Uterus (tissue), 4 donors: ENCODE measurements around the gene MLEC. TPM values are rescaled to one million over a fixed set of nuclear protein-coding genes. Genes with fewer than 3 reads are reported as not detected.
"Not testable (repeated sequence)": the region's sequence is repeated elsewhere in the genome, so short reads cannot be mapped to it uniquely, and the experiment has no call there.

Experiments used
- DNase-seq, 2 donors: peaks; one replicate each; pipeline ENCODE4 v3.0.0-alpha.2; 2019 to 2020
- H3K27ac ChIP-seq, 2 donors: fragments of 200-600 bp; sonication (generic); 1 replicate in 1 of 2; 2 replicates in 1 of 2; pipeline ENCODE4 v1.5.1; 2016 to 2018
- H3K27me3 ChIP-seq, 2 donors: fragments of 200-600 bp; sonication (generic); one replicate each; pipeline ENCODE4 v1.5.1; 2018 to 2019; ENCODE audit warnings: control low read depth in 1 of 2
- H3K36me3 ChIP-seq, 2 donors: fragments of 200-600 bp; sonication (generic); one replicate each; pipeline ENCODE4 v1.5.1; 2019; ENCODE audit warnings: control low read depth in 1 of 2
- H3K4me1 ChIP-seq, 2 donors: fragments of 200-600 bp; sonication (generic); one replicate each; pipeline ENCODE4 v1.5.1; 2018 to 2019; ENCODE audit warnings: control low read depth in 1 of 2
- H3K4me3 ChIP-seq, 2 donors: fragments of 200-600 bp; sonication (generic); 1 replicate in 1 of 2; 2 replicates in 1 of 2; pipeline ENCODE4 v1.5.1; 2018 to 2019; ENCODE audit warnings: mild to moderate bottlenecking in 1 of 2
- H3K9me3 ChIP-seq, 2 donors: fragments of 200-600 bp; sonication (generic); one replicate each; pipeline ENCODE4 v1.5.1; 2019; ENCODE audit warnings: control low read depth in 1 of 2
- POLR2A ChIP-seq, 2 donors: fragments of 450-650 bp; IDR thresholded peaks; one replicate each; pipeline ENCODE4 v1.6.1; 2016; ENCODE audit warnings: antibody characterized with exemption in 2 of 2, mild to moderate bottlenecking in 1 of 2, moderate library complexity in 1 of 2
- intact Hi-C: fragments of 100-400 bp; cut with DNase I; formaldehyde crosslinking; loops from one replicate; pipeline ENCODE4 v1.15.1; 2023; ENCODE audit warnings: low total_unique reads
- total RNA-seq, 4 donors: library from RNA; depleted of rRNA in 3 of 4; stranded (reverse); fragments of >200 nt in 3 of 4; gene quantifications; one replicate each; pipeline versions ENCODE4 v1.1.0 to v1.2.4, GENCODE V29; 2014 to 2023
- TF ChIP-seq, protein P1 (sequence below), 4 experiments: fragments of 200-600 bp in 2 of 4; fragments of 450-650 bp in 2 of 4; sonication (generic) in 2 of 4; IDR thresholded peaks; one replicate each; pipeline ENCODE4 v1.5.1; 2016 to 2019; ENCODE audit warnings: antibody characterized with exemption in 4 of 4, mild to moderate bottlenecking in 2 of 4, moderate library complexity in 1 of 4
- donor health status: DM: yes; HTN: yes; CAD: no.

Gene MLEC
- total RNA-seq, 4 donors from 2014 or later, result 15.6 to 108 (median 53.5) TPM

DNA sequence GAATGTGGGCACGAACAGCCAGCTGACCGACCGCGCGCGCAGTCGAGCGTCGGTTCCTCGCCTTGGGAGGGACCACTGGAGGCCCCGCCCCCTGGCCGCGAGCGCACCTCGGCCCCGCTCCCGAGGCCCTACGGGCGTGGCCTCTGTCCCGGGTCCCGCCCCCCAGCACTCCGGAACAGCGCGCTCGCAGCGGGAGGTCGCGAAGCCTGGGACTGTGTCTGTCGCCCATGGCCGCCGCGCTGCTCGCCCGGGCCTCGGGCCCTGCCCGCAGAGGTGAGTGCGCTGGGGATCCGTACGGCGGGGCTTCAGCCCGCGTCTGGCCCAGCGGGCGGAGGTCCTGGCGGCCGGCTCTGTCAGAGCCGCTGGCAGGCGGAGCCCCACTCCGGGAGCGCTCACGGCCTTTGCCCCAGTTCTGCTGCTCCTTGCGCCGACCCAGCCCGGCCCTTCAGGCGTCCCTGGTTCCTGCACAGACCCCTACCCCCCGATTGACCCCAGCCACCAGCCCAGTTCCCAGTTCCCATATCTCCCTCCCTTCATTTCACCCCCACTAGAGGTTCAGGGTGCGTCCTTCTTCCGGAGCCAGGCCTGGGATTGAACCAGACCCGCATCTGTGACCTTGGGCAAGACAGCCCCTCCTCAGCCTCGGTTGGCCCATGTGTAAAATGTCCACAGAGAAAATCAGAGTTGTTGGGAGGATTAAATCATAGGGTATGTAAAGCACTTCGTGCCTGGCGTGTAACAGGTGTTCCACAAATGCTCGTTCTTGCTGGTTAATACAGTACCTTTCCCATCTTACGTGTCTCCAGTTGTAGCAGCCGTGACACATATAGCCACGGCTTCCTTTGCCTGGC, 38.9 kb downstream of the MLEC start, which contains the start of gene ACADS:
Gene ACADS, plus strand, starts transcription at position 168 of the 851 bp plus-strand sequence. Its CDS starts 60 bp downstream, at position 228.
- no peaks in the 10 kb centered on the region for H3K4me1 ChIP-seq
- H3K9me3 ChIP-seq, result no peaks in the 10 kb centered on the region
- peak within 1 kb of the TSS; percentile 51 to 80 for H3K27ac ChIP-seq
- H3K4me3 ChIP-seq, result peak within 1 kb of the TSS; percentile 34 to 59
- intact Hi-C loops, result no loop called here
- peak; percentile 87 to 90 for DNase-seq
- no peaks in the 10 kb centered on the region for H3K27me3 ChIP-seq
- TF ChIP-seq, protein P1, sequence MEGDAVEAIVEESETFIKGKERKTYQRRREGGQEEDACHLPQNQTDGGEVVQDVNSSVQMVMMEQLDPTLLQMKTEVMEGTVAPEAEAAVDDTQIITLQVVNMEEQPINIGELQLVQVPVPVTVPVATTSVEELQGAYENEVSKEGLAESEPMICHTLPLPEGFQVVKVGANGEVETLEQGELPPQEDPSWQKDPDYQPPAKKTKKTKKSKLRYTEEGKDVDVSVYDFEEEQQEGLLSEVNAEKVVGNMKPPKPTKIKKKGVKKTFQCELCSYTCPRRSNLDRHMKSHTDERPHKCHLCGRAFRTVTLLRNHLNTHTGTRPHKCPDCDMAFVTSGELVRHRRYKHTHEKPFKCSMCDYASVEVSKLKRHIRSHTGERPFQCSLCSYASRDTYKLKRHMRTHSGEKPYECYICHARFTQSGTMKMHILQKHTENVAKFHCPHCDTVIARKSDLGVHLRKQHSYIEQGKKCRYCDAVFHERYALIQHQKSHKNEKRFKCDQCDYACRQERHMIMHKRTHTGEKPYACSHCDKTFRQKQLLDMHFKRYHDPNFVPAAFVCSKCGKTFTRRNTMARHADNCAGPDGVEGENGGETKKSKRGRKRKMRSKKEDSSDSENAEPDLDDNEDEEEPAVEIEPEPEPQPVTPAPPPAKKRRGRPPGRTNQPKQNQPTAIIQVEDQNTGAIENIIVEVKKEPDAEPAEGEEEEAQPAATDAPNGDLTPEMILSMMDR (IDR thresholded peaks at IDR 0.05), result peak in 1 of 4 experiments; percentile 26
- peak; percentile 20 to 67 for TF ChIP-seq POLR2A (IDR thresholded peaks at IDR 0.05)
- no peaks in the 10 kb centered on the region for H3K36me3 ChIP-seq

- intact Hi-C loops, result no loop called here
- H3K27ac ChIP-seq, result peak overlapping the region in 1 of 2 donors; percentile 80
- H3K27me3 ChIP-seq, result no peaks in the 10 kb centered on the region
- no peak for DNase-seq
- no peaks in the 10 kb centered on the region for H3K4me1 ChIP-seq
- TF ChIP-seq, protein P1 (IDR thresholded peaks at IDR 0.05), result no peak
- no peaks in the 10 kb centered on the region for H3K9me3 ChIP-seq
- peak overlapping the region in 1 of 2 donors; percentile 59 for H3K4me3 ChIP-seq
- no peaks in the 10 kb centered on the region for H3K36me3 ChIP-seq
Measured at GRCh38 chr12:120726510-120726793, 39.5 kb downstream of the MLEC start.

GRCh38 chr12:120726961-120727360, 40.0 kb downstream of the MLEC start:
- TF ChIP-seq POLR2A (IDR thresholded peaks at IDR 0.05), result no peak
- TF ChIP-seq, protein P1 (IDR thresholded peaks at IDR 0.05), result no peak
- intact Hi-C loops, result no loop called here
- Histone ChIP-seq H3K27me3 (no peaks in the 10 kb centered on the region), H3K9me3 (no peaks in the 10 kb centered on the region), H3K4me3 (no peak overlapping the region), H3K36me3 (no peaks in the 10 kb centered on the region), H3K4me1 (no peaks in the 10 kb centered on the region), H3K27ac (no peak overlapping the region)
- no peak for DNase-seq

DNA sequence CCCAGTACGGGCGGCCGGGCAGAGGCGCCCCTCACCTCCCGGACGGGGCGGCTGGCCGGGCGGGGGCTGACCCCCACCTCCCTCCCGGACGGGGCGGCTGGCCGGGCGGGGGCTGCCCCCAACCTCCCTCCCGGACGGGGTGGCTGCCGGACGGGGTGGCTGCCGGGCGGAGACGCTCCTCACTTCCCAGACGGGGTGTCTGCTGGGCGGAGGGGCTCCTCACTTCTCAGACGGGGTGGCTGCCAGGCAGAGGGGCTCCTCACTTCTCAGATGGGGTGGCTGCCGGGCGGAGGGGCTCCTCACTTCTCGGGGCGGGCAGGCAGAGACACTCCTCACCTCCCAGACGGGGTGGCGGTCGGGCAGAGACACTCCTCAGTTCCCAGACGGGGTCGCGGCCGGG, 45.2 kb downstream of the MLEC start:
- H3K27me3 ChIP-seq, intact Hi-C loops, H3K9me3 ChIP-seq, H3K27ac ChIP-seq, H3K4me1 ChIP-seq, H3K4me3 ChIP-seq, DNase-seq, H3K36me3 ChIP-seq: not testable (repeated sequence)

DNA sequence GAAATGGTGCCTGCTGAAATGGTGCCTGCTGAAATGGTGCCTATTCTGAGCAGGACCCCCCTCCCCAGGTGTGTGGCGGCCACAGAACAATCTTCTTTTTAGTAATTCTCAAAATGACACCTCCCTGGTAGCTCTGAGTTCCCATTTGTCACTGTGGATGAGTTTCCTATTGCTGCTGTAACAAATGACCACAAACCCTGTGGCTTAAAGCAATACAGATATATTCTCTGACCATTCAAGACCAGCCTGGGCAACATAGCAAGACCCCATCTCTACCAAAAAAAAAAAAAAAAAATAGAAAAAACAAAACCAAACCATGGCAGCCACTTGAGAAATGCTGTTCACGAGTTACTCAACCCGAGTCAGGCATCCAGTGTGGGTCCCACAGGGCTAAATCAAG, 46.6 kb downstream of the MLEC start:
- no peaks in the 10 kb centered on the region for H3K9me3 ChIP-seq
- no peaks in the 10 kb centered on the region for H3K27me3 ChIP-seq
- no peak for DNase-seq
- no peak overlapping the region for H3K27ac ChIP-seq
- no peaks in the 10 kb centered on the region for H3K4me1 ChIP-seq
- TF ChIP-seq POLR2A (IDR thresholded peaks at IDR 0.05), result no peak
- TF ChIP-seq, protein P1 (IDR thresholded peaks at IDR 0.05), result no peak
- intact Hi-C loops, result no loop called here
- H3K4me3 ChIP-seq, result no peak overlapping the region
- no peaks in the 10 kb centered on the region for H3K36me3 ChIP-seq
